ENCODE data around the gene KLHL6. TPM values are rescaled to one million over a fixed set of nuclear protein-coding genes. Genes with fewer than 3 reads are reported as not detected.

The KLHL6 gene
- total and polyA plus RNA-seq, 7 donors = 0.12 to 1.3 (median 0.42) TPM

GRCh38 chr3:183496311-183496710 is 59.2 kb downstream of the KLHL6 start:
- no peak for ATAC-seq
- no peak for TF ChIP-seq CTCF (IDR thresholded peaks at IDR 0.05)
- DNase-seq = no peak
- 88 to 96% (median 93%) methylated on average over 1 of the region's 1 CpG for WGBS, 3 donors
- Histone ChIP-seq H3K27ac (no peak overlapping the region), H3K27me3 (ENCODE audit: insufficient read depth in 3 of 3, low read length in 2 of 3) (no peaks in the 10 kb centered on the region), H3K4me1 (peaks cover 12% of the 10 kb centered on the region), H3K36me3 (ENCODE audit: insufficient read depth in 1 of 2, low read depth in 1 of 2) (no peaks in the 10 kb centered on the region), H3K4me3 (no peak overlapping the region), H3K9me3 (peaks cover 7% of the 10 kb centered on the region)
- intact Hi-C loops (cut with DNase I) = no loop called here

GRCh38 chr3:183494341-183494740 is 61.2 kb downstream of the KLHL6 start:
- Histone ChIP-seq H3K27me3 (ENCODE audit: insufficient read depth in 3 of 3, low read length in 2 of 3) (no peaks in the 10 kb centered on the region), H3K27ac (no peak overlapping the region), H3K4me1 (peaks cover 22% of the 10 kb centered on the region), H3K4me3 (no peak overlapping the region), H3K9me3 (peaks cover 7% of the 10 kb centered on the region), H3K36me3 (ENCODE audit: insufficient read depth in 1 of 2, low read depth in 1 of 2) (no peaks in the 10 kb centered on the region)
- ATAC-seq (no peak), DNase-seq (no peak)
- 85 to 92% (median 85%) methylated on average over 2 of the region's 2 CpGs for WGBS, 3 donors
- TF ChIP-seq CTCF (IDR thresholded peaks at IDR 0.05) = no peak
- intact Hi-C loops (cut with DNase I) = no loop called here

GRCh38 chr3:183493296-183494045 is 62.0 kb downstream of the KLHL6 start:
- Histone ChIP-seq H3K9me3 (peaks cover 7% of the 10 kb centered on the region), H3K36me3 (ENCODE audit: insufficient read depth in 1 of 2, low read depth in 1 of 2) (no peaks in the 10 kb centered on the region), H3K27me3 (ENCODE audit: insufficient read depth in 3 of 3, low read length in 2 of 3) (no peaks in the 10 kb centered on the region), H3K4me1 (peaks cover 27% of the 10 kb centered on the region), H3K27ac (peak overlapping the region; percentile 36), H3K4me3 (no peak overlapping the region)
- TF ChIP-seq CTCF (IDR thresholded peaks at IDR 0.05) = no peak
- DNase-seq (no peak), ATAC-seq (no peak)
- intact Hi-C loops (cut with DNase I) = no loop called here
- WGBS, 3 donors = 65 to 81% (median 67%) methylated on average over 4 of the region's 4 CpGs

- H3K4me1 ChIP-seq = peaks cover 27% of the 10 kb centered on the region
- no peaks in the 10 kb centered on the region for H3K36me3 ChIP-seq (ENCODE audit: insufficient read depth in 1 of 2, low read depth in 1 of 2)
- H3K27ac ChIP-seq = peak overlapping the region; percentile 36
- no peaks in the 10 kb centered on the region for H3K27me3 ChIP-seq (ENCODE audit: insufficient read depth in 3 of 3, low read length in 2 of 3)
- H3K9me3 ChIP-seq = peaks cover 7% of the 10 kb centered on the region
- DNase-seq = no peak
- intact Hi-C loops (cut with DNase I) = no loop called here
- no peak for TF ChIP-seq CTCF (IDR thresholded peaks at IDR 0.05)
- no peak for ATAC-seq
- no peak overlapping the region for H3K4me3 ChIP-seq
- 69 to 82% (median 76%) methylated on average over 4 of the region's 4 CpGs for WGBS, 3 donors
Observed at GRCh38 chr3:183492849-183493179, 62.7 kb downstream of the KLHL6 start.
